Gastrocnemius medialis (tissue), 4 donors: Measurements from ENCODE around the gene MED26.

Source experiments
- POLR2A ChIP-seq, 2 donors: fragments of 450-650 bp; IDR thresholded peaks; one replicate each; pipeline ENCODE4 v1.6.1; 2017; ENCODE audit warnings: antibody characterized with exemption in 2 of 2, mild to moderate bottlenecking in 2 of 2, moderate library complexity in 2 of 2
- TF ChIP-seq, protein P1 (sequence below), 5 experiments: fragments of 450-650 bp in 3 of 5; fragments of 200-600 bp in 2 of 5; sonication (generic) in 2 of 5; IDR thresholded peaks in 4 of 5; conservative IDR thresholded peaks in 1 of 5; 1 replicate in 4 of 5; 2 replicates in 1 of 5; pipeline ENCODE4 v1.5.1; 2016 to 2019; ENCODE audit warnings: antibody characterized with exemption in 5 of 5, mild to moderate bottlenecking in 3 of 5, moderate library complexity in 3 of 5

DNA sequence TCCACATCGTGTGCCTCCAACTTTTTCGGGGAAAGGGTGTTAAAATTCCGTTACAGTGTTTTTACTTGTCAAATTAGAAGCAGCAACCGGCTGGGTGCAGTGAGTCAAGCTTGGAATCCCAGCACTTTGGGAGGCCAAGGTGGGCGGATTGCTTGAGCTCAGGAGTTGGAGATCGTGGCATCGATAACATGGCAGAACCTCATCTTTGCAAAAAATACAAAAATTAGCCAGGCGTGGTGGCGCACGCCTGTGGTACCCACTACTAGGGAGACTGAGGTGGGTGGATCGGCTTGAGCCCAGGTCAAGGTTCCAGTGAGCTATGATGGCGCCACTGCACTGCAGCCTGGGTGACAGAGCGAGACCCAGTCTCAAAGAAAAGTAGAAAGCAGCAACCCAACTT lies 54.7 kb downstream of the MED26 start:
- TF ChIP-seq, protein P1, sequence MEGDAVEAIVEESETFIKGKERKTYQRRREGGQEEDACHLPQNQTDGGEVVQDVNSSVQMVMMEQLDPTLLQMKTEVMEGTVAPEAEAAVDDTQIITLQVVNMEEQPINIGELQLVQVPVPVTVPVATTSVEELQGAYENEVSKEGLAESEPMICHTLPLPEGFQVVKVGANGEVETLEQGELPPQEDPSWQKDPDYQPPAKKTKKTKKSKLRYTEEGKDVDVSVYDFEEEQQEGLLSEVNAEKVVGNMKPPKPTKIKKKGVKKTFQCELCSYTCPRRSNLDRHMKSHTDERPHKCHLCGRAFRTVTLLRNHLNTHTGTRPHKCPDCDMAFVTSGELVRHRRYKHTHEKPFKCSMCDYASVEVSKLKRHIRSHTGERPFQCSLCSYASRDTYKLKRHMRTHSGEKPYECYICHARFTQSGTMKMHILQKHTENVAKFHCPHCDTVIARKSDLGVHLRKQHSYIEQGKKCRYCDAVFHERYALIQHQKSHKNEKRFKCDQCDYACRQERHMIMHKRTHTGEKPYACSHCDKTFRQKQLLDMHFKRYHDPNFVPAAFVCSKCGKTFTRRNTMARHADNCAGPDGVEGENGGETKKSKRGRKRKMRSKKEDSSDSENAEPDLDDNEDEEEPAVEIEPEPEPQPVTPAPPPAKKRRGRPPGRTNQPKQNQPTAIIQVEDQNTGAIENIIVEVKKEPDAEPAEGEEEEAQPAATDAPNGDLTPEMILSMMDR (IDR thresholded peaks at IDR 0.05 in 4 of 5, conservative IDR thresholded peaks at IDR 0.05 in 1 of 5) = no peak
- TF ChIP-seq POLR2A (IDR thresholded peaks at IDR 0.05) = no peak
